ENCODE data around the gene THADA. TPM values are rescaled to one million over a fixed set of nuclear protein-coding genes. Genes with fewer than 3 reads are reported as not detected.

The THADA gene
- total and polyA plus RNA-seq, 5 experiments from 2014 or later: 9.2 to 40.3 (median 15.5) TPM

DNA sequence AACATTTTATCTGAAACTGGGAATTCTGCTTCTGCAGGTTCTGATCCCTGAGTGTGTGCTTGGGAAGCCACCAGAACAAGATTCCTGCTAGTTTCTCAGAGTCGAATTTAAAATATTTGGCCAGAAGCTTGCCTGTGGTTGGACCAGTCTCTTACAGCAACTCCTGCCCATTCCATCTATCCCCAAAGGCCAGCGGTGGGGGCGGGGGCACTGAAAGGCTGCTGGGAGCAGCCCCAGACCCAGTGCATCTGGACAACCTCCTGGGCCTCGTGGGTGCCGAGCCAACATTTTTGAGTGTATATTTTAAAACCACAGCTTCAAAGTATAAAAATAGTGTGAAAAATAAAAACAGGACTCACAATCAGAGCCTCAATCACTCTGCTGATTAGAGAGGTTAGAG is 330.8 kb downstream of the THADA start:
- H3K27ac Mint-ChIP-seq: no peak overlapping the region
- no peaks in the 10 kb centered on the region for H3K4me1 Mint-ChIP-seq
- H3K27me3 Mint-ChIP-seq: no peaks in the 10 kb centered on the region
- DNase-seq (no peak), ATAC-seq (no peak)
- peaks cover 0 to 60% (median 14%) of the 10 kb centered on the region in 3 donors for H3K36me3 Mint-ChIP-seq
- H3K4me3 Mint-ChIP-seq: no peak overlapping the region
- POLR2A ChIA-PET: no interaction called here
- peaks cover 0 to 2% (median 0%) of the 10 kb centered on the region in 9 donors for H3K9me3 Mint-ChIP-seq

DNA sequence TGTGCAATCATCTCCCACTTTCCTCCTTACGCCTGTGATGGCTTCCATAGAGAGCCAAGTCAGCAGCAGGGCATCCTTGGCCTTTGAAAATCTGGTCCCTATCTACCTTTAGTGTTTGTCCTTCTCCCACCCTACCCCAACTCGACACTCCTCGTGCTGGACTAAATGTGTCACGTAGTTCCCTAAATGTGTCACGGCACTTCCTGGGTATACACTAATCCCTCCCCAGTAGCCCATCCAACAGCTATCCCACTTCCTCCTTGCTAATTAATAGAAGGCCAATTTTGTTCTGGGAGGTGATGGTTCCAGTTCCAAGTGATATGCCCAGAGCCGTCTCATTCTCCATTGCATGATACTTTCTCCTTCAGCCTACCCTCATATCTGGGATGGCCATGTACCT is 332.9 kb downstream of the THADA start:
- no peak for ATAC-seq
- DNase-seq: no peak
- POLR2A ChIA-PET: no interaction called here
- Mint-ChIP-seq H3K4me1 (no peaks in the 10 kb centered on the region), H3K9me3 (no peaks in the 10 kb centered on the region), H3K4me3 (no peak overlapping the region), H3K27me3 (no peaks in the 10 kb centered on the region), H3K36me3 (peaks cover 0 to 43% (median 7%) of the 10 kb centered on the region in 3 donors), H3K27ac (peak overlapping the region in 2 of 10 donors; percentile 56 to 61)

DNA sequence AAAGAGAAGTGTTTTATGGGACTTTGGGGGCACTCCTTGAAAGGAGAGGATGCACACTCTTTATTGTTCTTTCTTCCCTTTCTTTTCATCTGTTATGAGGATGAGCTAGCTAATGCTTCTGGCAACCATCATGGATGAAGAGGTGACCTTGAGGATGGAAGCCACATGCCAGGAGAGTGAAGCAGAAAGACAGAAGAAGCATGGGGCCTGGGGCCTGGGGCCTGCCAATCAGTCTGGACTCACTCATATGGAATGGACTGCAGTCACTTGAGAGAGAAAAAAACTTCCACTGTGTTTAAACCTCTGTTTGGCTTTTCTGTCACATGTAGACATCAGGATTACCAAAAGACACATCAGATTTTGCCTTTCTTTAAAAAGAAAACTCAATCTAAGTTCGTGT is 333.6 kb downstream of the THADA start:
- H3K36me3 Mint-ChIP-seq: peaks cover 0 to 46% (median 4%) of the 10 kb centered on the region in 3 donors
- ATAC-seq: no peak
- H3K27ac Mint-ChIP-seq: peak overlapping the region in 4 of 10 donors; percentile 27 to 70 (median 30)
- no peaks in the 10 kb centered on the region for H3K9me3 Mint-ChIP-seq
- H3K27me3 Mint-ChIP-seq: no peaks in the 10 kb centered on the region
- no peaks in the 10 kb centered on the region for H3K4me1 Mint-ChIP-seq
- H3K4me3 Mint-ChIP-seq: no peak overlapping the region
- POLR2A ChIA-PET: no interaction called here
- no peak for DNase-seq

DNA sequence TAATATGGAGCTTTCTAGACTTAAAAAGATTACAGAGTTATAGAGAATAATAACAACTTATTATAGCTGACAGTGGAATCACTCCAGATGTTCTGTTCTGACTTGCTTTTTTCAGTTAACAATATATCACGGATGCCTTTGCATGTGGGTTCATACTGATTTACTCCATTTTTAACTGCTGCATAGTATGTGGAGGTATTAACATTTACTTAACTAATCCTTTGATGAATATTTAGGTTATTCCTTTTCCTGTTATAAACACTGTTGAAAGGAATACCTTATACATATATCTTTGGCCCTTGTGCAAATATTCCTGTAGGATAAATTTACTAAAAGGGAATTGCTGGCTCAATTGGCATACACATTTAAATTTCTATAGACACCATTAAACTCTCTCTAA is 336.3 kb downstream of the THADA start:
- POLR2A ChIA-PET: no interaction called here
- Mint-ChIP-seq H3K9me3 (no peaks in the 10 kb centered on the region), H3K27ac (no peak overlapping the region), H3K27me3 (no peaks in the 10 kb centered on the region), H3K4me3 (no peak overlapping the region), H3K36me3 (peaks cover 0 to 41% (median 6%) of the 10 kb centered on the region in 3 donors), H3K4me1 (peaks cover 0 to under 1% (median 0%) of the 10 kb centered on the region in 4 donors)
- DNase-seq (no peak), ATAC-seq (no peak)

DNA sequence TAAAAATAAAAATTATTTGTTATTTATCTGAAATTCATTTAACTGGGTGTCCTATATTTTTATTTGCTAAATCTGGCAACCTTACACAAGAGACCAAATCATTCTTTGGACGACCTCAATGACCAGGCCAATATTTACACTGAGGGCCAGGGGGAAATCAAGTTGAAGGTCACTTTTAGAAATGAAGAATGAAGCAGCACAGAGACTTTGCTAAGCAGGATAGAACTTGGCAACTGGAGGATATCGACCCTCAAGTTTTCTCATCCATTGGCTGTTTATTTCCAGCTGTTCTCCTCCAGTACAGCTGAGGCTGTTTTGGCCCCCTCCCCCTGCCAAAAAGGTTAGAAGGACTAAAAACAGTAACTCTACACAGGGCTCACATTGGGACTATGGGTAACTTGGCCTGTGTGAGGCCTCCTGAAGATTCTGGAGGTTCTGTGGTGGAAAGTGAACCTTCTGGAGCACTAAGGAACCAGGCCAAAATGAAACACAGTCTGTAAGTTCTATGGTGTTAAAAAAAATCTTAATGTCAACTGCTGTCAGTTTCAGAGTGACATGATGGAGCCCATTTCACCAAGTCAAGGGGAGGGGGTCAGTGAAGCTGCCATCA is 337.2 kb downstream of the THADA start:
- H3K4me1 Mint-ChIP-seq: peaks cover 0 to 2% (median 0%) of the 10 kb centered on the region in 4 donors
- H3K9me3 Mint-ChIP-seq: no peaks in the 10 kb centered on the region
- ATAC-seq (no peak), DNase-seq (no peak)
- peaks cover 0 to 38% (median 6%) of the 10 kb centered on the region in 3 donors for H3K36me3 Mint-ChIP-seq
- no peak overlapping the region for H3K27ac Mint-ChIP-seq
- H3K4me3 Mint-ChIP-seq: no peak overlapping the region
- no peaks in the 10 kb centered on the region for H3K27me3 Mint-ChIP-seq
- POLR2A ChIA-PET: no interaction called here

DNA sequence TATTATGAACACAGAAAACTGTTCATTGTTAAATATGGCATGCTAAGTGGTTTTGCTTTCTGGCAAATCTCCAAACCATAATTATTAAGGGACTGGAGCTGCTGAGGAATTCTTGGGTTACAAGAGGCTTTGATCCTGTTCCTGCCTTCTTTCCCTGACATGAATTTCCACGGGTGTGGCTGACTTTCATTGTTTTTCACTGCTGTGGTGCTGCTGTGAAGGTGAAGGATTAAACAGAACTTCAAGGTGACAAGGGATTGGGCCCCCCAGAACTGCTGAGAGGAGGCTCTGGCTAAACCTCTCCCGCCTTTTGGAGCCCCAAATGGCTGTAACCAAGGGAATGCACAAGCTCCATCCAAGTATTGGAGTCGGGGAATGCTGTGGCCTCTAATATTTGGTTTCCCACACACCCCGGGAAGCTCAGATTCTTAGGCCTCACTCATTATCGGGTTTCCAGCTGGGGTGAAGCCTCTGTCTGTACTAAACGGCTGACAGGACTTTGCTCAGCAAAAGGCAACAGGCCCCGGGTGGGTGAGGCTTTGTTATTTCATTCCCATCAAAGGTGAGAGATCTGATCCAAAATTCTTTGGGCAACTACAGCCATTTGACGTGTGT is 340.4 kb downstream of the THADA start:
- Mint-ChIP-seq H3K27me3 (no peaks in the 10 kb centered on the region), H3K4me3 (no peak overlapping the region), H3K36me3 (peaks cover 0 to 31% (median 4%) of the 10 kb centered on the region in 3 donors), H3K27ac (no peak overlapping the region), H3K4me1 (peaks cover 0 to 2% (median 0%) of the 10 kb centered on the region in 4 donors), H3K9me3 (no peaks in the 10 kb centered on the region)
- POLR2A ChIA-PET: interaction anchor here (0.6 kb wide), 1 partner anchor 280 kb away, joined by 5 read pairs; no protein-coding TSS in a partner anchor
- DNase-seq: no peak
- ATAC-seq: no peak

DNA sequence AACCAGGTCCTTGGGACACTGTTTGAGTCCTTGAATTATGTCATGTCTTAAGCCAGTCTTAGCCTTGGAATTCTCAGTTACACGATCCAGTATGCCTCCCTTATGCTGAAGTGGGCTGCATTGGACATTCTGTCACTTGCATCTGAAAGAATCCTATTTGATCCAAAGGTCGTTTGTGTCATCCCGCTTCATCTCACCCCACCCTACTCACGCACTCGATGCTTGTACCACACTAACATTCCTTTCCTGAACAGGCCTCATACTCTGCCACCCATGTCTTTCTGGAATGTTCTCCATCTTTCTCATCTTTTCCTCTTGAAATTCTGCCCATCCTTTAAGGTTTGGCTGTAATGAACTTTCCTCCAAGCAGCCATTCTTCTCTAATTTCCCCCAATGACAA is 341.5 kb downstream of the THADA start:
- ATAC-seq (no peak), DNase-seq (no peak)
- H3K9me3 Mint-ChIP-seq: no peaks in the 10 kb centered on the region
- peaks cover 0 to 26% (median 4%) of the 10 kb centered on the region in 3 donors for H3K36me3 Mint-ChIP-seq
- H3K4me3 Mint-ChIP-seq: no peak overlapping the region
- H3K27ac Mint-ChIP-seq: peak overlapping the region in 1 of 10 donors; percentile 34
- H3K4me1 Mint-ChIP-seq: peaks cover 0 to 4% (median under 1%) of the 10 kb centered on the region in 4 donors
- H3K27me3 Mint-ChIP-seq: no peaks in the 10 kb centered on the region
- POLR2A ChIA-PET: no interaction called here

DNA sequence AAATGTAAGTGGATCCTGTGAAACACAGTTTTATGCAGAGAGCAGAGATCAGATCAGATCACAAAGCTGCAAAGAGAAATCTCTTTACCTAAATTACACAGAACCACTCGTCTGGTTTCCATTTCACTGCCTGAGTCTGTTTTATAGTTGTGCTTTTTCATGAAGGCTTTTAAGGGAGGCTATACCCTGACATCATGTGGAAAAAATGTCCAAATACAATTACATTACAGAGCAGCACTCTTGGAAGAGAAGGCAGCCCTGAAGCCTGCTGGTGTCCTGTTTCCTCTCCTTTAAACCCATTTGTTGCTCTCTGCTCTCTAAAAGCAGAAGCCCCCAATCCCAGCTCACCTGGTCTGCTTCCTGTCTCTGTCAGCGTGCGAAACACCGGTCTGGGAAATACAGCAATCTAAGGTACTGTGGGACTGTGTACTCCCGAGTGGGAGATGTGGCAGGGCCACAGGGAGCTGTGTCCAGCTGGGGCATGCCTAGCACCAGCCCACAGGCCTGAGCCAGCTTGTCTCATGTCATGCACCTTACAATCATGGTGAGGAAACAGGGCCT is 344.6 kb downstream of the THADA start:
- H3K4me1 Mint-ChIP-seq: peaks cover 0 to 4% (median under 1%) of the 10 kb centered on the region in 4 donors
- ATAC-seq: no peak
- peaks cover 0 to 27% (median 4%) of the 10 kb centered on the region in 3 donors for H3K36me3 Mint-ChIP-seq
- H3K27ac Mint-ChIP-seq: peak overlapping the region in 1 of 10 donors; percentile 36
- no peaks in the 10 kb centered on the region for H3K27me3 Mint-ChIP-seq
- no peak overlapping the region for H3K4me3 Mint-ChIP-seq
- POLR2A ChIA-PET: no interaction called here
- no peaks in the 10 kb centered on the region for H3K9me3 Mint-ChIP-seq
- DNase-seq: no peak

DNA sequence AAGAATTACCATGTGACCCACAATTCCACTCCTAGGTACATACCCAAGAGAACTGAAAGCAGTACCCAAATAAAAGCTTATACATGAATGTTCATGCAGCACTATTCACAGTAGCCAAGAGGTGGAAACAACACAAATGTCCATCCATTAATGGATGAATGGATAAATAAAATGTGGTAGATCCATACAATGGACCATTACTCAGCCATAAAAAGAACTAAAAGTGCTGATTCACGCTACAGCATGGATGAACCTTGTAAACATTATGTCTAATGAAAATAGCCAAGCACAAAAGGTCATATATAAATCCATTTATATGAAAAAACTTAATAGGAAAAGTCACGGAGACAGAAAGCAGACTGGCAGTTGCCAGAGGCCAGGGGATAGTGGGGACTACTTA is 345.8 kb downstream of the THADA start:
- peak overlapping the region in 2 of 10 donors; percentile 27 to 71 for H3K27ac Mint-ChIP-seq
- POLR2A ChIA-PET: no interaction called here

DNA sequence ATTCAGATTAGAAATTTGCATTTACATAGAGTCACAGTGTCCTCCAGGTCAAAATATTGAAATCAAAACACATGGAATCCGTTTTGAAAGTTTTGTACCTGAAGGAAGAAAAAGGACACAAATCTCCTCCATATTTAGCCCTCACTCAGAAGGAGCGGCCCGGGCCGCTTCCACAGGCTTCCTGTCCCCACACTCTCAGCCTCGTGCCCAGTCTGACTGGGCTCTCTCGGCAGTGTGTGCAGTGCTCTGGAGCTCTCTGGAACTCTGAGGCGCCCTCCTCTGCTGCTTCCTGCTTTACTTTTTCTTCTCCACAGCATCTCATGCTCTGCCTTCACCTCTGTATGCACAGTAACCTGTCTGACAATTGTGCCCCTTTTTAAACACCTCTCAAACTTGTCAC is 347.2 kb downstream of the THADA start:
- peaks cover 0 to 3% (median 2%) of the 10 kb centered on the region in 4 donors for H3K4me1 Mint-ChIP-seq
- H3K27me3 Mint-ChIP-seq: no peaks in the 10 kb centered on the region
- POLR2A ChIA-PET: no interaction called here
- H3K9me3 Mint-ChIP-seq: no peaks in the 10 kb centered on the region
- H3K27ac Mint-ChIP-seq: peak overlapping the region in 4 of 10 donors; percentile 28 to 78 (median 62)
- no peak overlapping the region for H3K4me3 Mint-ChIP-seq
- H3K36me3 Mint-ChIP-seq: peaks cover 0 to 29% (median 4%) of the 10 kb centered on the region in 3 donors
- no peak for DNase-seq
- no peak for ATAC-seq

More for the DNA sequence above, 345.8 kb downstream of the THADA start:
- no peaks in the 10 kb centered on the region for H3K9me3 Mint-ChIP-seq
- no peak for ATAC-seq
- peaks cover 0 to 4% (median under 1%) of the 10 kb centered on the region in 4 donors for H3K4me1 Mint-ChIP-seq
- H3K36me3 Mint-ChIP-seq: peaks cover 0 to 29% (median 4%) of the 10 kb centered on the region in 3 donors
- no peak overlapping the region for H3K4me3 Mint-ChIP-seq
- DNase-seq: no peak
- no peaks in the 10 kb centered on the region for H3K27me3 Mint-ChIP-seq

DNA sequence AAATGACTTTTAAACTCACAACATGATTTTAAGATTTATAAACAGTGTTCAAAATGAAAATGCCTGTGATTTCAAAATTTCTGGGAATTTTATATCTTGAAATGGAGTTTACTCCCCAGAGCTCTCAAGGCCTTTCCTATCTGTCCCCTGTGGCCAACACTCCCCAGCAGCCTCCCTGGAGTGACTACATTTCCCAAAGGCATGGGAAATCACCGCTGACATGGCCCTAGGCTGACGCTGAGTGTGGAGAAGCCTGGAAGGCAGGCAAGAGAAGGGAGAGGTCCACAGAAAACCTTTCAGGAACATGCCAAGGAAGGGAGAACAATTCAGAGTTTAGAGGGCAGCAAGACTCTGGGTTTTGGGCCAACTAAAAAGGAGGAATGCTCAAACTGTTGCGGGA is 349.2 kb downstream of the THADA start:
- H3K27me3 Mint-ChIP-seq: no peaks in the 10 kb centered on the region
- peaks cover 0 to 4% (median 2%) of the 10 kb centered on the region in 4 donors for H3K4me1 Mint-ChIP-seq
- H3K27ac Mint-ChIP-seq: no peak overlapping the region
- DNase-seq (no peak), ATAC-seq (no peak)
- H3K9me3 Mint-ChIP-seq: no peaks in the 10 kb centered on the region
- no peak overlapping the region for H3K4me3 Mint-ChIP-seq
- POLR2A ChIA-PET: no interaction called here
- H3K36me3 Mint-ChIP-seq: peaks cover 0 to 29% (median 4%) of the 10 kb centered on the region in 3 donors

DNA sequence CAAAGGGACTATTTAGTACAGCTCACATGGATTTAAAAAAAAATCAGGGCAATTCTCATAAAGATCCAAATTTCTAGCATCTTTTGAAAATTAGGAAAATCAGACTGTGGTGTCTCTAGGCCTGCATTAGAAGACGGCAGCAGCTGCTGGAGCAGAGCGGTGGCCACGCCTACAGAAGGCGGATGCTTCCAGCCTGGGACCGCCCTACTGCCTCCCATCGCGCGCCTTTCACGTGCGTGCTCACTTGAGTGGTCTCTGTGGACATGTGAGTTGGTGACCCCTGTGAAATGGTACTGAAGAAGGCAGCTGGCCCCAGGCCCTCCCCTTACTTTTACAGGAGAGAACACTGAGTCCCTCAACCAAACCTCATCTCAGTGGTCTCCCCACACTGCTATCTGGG is 354.3 kb downstream of the THADA start:
- Mint-ChIP-seq H3K36me3 (peaks cover 0 to 18% (median 0%) of the 10 kb centered on the region in 3 donors), H3K9me3 (no peaks in the 10 kb centered on the region), H3K4me3 (no peak overlapping the region), H3K27me3 (no peaks in the 10 kb centered on the region), H3K27ac (no peak overlapping the region), H3K4me1 (peaks cover 10 to 38% (median 22%) of the 10 kb centered on the region in 4 donors)
- POLR2A ChIA-PET: interaction anchor here (0.5 to 1.3 kb wide), 2 partner anchors 15 to 100 kb away, joined by 3 to 4 read pairs; partner anchors contain the start of gene ZFP36L2
- DNase-seq (no peak), ATAC-seq (no peak)

DNA sequence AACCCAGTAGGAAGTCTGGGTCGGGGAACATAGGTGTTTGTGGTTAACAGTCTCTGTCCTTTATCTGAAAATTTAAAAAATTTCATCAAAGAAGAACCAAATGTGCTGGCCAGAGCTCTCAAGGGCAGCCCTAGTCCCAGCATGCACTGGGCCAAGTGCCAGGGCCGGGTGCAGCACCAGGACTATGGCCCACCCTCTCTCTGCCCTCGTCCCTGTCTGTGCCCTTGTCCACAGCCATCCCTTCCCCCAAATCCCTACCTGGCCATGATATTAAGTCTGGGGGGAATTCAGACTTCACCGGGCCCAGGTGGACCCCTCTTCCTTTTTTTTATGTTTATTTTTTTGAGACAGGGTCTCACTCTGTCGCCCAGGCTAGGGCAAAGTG is 355.1 kb downstream of the THADA start:
- DNase-seq (no peak), ATAC-seq (no peak)
- H3K4me1 Mint-ChIP-seq: peaks cover 10 to 38% (median 22%) of the 10 kb centered on the region in 4 donors
- H3K27me3 Mint-ChIP-seq: no peaks in the 10 kb centered on the region
- no peak overlapping the region for H3K4me3 Mint-ChIP-seq
- POLR2A ChIA-PET: interaction anchor here (1.3 kb wide), 1 partner anchor 14 kb away, joined by 3 read pairs; the partner anchor contains the start of gene ZFP36L2
- H3K36me3 Mint-ChIP-seq: peaks cover 0 to 13% (median 0%) of the 10 kb centered on the region in 3 donors
- peak overlapping the region in 2 of 10 donors; percentile 34 to 73 for H3K27ac Mint-ChIP-seq
- H3K9me3 Mint-ChIP-seq: no peaks in the 10 kb centered on the region

Measured in naive thymus-derived CD8-positive, alpha-beta T cell (primary cell).